ENCODE measurements around the gene MAPKAP1.

The MAPKAP1 gene

GRCh38 chr9:125726456-125727132 is 19.6 kb upstream of the MAPKAP1 start:
- no peak overlapping the region for H3K27ac ChIP-seq
- TF ChIP-seq CTCF (IDR thresholded peaks at IDR 0.05) (no peak), ZFX (IDR thresholded peaks at IDR 0.05; ENCODE audit: borderline replicate concordance) (no peak)

- TF ChIP-seq ZFX (IDR thresholded peaks at IDR 0.05; ENCODE audit: borderline replicate concordance) = no peak
- TF ChIP-seq CTCF (IDR thresholded peaks at IDR 0.05) = no peak
- peak overlapping the region; percentile 55 for H3K27ac ChIP-seq
These were observed 430 bp upstream of the MAPKAP1 start for GRCh38 chr9:125707472-125707804.

GRCh38 chr9:125705893-125706292 is 1.1 kb downstream of the MAPKAP1 start:
- H3K27ac ChIP-seq = no peak overlapping the region
- TF ChIP-seq ZFX (IDR thresholded peaks at IDR 0.05; ENCODE audit: borderline replicate concordance) (no peak), CTCF (IDR thresholded peaks at IDR 0.05) (no peak)

GRCh38 chr9:125703662-125704061 is 3.3 kb downstream of the MAPKAP1 start:
- no peak overlapping the region for H3K27ac ChIP-seq
- TF ChIP-seq CTCF (IDR thresholded peaks at IDR 0.05) (no peak), ZFX (IDR thresholded peaks at IDR 0.05; ENCODE audit: borderline replicate concordance) (no peak)

GRCh38 chr9:125701351-125701750 is 5.7 kb downstream of the MAPKAP1 start:
- no peak overlapping the region for H3K27ac ChIP-seq
- no peak for TF ChIP-seq CTCF (IDR thresholded peaks at IDR 0.05)
- TF ChIP-seq ZFX (IDR thresholded peaks at IDR 0.05; ENCODE audit: borderline replicate concordance) = no peak

- TF ChIP-seq CTCF (IDR thresholded peaks at IDR 0.05) = no peak
- TF ChIP-seq ZFX (IDR thresholded peaks at IDR 0.05; ENCODE audit: borderline replicate concordance) = no peak
These were observed 6.2 kb downstream of the MAPKAP1 start for GRCh38 chr9:125700791-125701190.

GRCh38 chr9:125699870-125700269 is 7.1 kb downstream of the MAPKAP1 start:
- TF ChIP-seq CTCF (IDR thresholded peaks at IDR 0.05) = no peak
- no peak for TF ChIP-seq ZFX (IDR thresholded peaks at IDR 0.05; ENCODE audit: borderline replicate concordance)
- H3K27ac ChIP-seq = no peak overlapping the region

More at GRCh38 chr9:125700791-125701190, 6.2 kb downstream of the MAPKAP1 start:
- no peak overlapping the region for H3K27ac ChIP-seq

All from 22Rv1 (cell line).